Kidney epithelial cell (primary cell): Measurements from ENCODE around the gene SEMA3C. TPM values are rescaled to one million over a fixed set of nuclear protein-coding genes. Genes with fewer than 3 reads are reported as not detected.
A peak's percentile ranks its signal among the peaks of the same experiment; 100 is the strongest.

ENCODE experiments used
- DNase-seq: peaks from one replicate; pipeline ENCODE4 v3.0.0-alpha.2; 2010; ENCODE audit warnings: low read depth
- H3K27me3 ChIP-seq: 2 replicates; pipeline ENCODE4 v1.6.0; 2011; ENCODE audit warnings: low read length; ENCODE audit not compliant: control insufficient read depth, insufficient read depth
- H3K36me3 ChIP-seq: 2 replicates; pipeline ENCODE4 v1.5.1; 2011; ENCODE audit warnings: low read length; ENCODE audit not compliant: control insufficient read depth, insufficient read depth
- H3K4me3 ChIP-seq: 2 replicates; pipeline ENCODE4 v1.5.1; 2011; ENCODE audit warnings: low read depth, mild to moderate bottlenecking, control low read depth, low read length
- total RNA-seq: library from RNA; depleted of rRNA; stranded (reverse); fragments of >200 nt; gene quantifications from 2 replicates; pipeline ENCODE4 v1.2.3, GENCODE V29; 2015
- TF ChIP-seq, protein P1 (sequence below): IDR thresholded peaks from 2 replicates; pipeline ENCODE4 v1.5.1; 2011; ENCODE audit warnings: mild to moderate bottlenecking, moderate library complexity, low read length, control low read depth, inconsistent platforms; ENCODE audit not compliant: insufficient read depth, poor library complexity, severe bottlenecking

SEMA3C gene
- total RNA-seq, 1 donor from 2014 or later, result 113 TPM

GRCh38 chr7:80732630-80733029 lies 186.2 kb downstream of the SEMA3C start:
- no peak overlapping the region for H3K4me3 ChIP-seq
- TF ChIP-seq, protein P1, sequence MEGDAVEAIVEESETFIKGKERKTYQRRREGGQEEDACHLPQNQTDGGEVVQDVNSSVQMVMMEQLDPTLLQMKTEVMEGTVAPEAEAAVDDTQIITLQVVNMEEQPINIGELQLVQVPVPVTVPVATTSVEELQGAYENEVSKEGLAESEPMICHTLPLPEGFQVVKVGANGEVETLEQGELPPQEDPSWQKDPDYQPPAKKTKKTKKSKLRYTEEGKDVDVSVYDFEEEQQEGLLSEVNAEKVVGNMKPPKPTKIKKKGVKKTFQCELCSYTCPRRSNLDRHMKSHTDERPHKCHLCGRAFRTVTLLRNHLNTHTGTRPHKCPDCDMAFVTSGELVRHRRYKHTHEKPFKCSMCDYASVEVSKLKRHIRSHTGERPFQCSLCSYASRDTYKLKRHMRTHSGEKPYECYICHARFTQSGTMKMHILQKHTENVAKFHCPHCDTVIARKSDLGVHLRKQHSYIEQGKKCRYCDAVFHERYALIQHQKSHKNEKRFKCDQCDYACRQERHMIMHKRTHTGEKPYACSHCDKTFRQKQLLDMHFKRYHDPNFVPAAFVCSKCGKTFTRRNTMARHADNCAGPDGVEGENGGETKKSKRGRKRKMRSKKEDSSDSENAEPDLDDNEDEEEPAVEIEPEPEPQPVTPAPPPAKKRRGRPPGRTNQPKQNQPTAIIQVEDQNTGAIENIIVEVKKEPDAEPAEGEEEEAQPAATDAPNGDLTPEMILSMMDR, result peak; percentile 19
- no peak for DNase-seq
- no peaks in the 10 kb centered on the region for H3K36me3 ChIP-seq
- H3K27me3 ChIP-seq, result no peaks in the 10 kb centered on the region

DNA sequence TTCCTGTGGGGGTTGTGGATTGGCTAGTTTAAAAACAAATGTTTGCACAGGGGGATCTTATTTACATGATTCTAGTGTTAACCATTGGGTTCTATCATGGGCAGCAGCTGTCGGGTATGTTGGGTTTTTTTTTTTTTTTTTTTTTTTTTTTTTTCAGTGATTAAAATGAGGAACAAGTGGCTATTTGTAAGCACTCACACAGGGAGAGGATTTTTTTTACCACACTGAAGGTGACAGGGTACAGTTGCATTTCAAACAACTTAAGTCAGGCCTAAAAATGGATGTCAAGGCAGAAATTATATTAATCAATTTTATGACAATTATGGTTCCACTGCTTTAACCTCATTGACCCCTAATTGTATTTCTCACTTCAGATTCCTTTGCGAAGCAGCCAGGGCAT lies 187.6 kb downstream of the SEMA3C start:
- DNase-seq, result no peak
- TF ChIP-seq, protein P1, result no peak
- no peaks in the 10 kb centered on the region for H3K36me3 ChIP-seq
- no peaks in the 10 kb centered on the region for H3K27me3 ChIP-seq
- H3K4me3 ChIP-seq, result no peak overlapping the region

- TF ChIP-seq, protein P1, result no peak
- no peaks in the 10 kb centered on the region for H3K27me3 ChIP-seq
- H3K4me3 ChIP-seq, result no peak overlapping the region
- DNase-seq, result no peak
- H3K36me3 ChIP-seq, result no peaks in the 10 kb centered on the region
Measured at GRCh38 chr7:80729591-80730320, 189.1 kb downstream of the SEMA3C start.

GRCh38 chr7:80726666-80727065 lies 192.2 kb downstream of the SEMA3C start:
- Histone ChIP-seq H3K27me3 (no peaks in the 10 kb centered on the region), H3K4me3 (no peak overlapping the region), H3K36me3 (no peaks in the 10 kb centered on the region)
- no peak for DNase-seq
- TF ChIP-seq, protein P1, result no peak

DNA sequence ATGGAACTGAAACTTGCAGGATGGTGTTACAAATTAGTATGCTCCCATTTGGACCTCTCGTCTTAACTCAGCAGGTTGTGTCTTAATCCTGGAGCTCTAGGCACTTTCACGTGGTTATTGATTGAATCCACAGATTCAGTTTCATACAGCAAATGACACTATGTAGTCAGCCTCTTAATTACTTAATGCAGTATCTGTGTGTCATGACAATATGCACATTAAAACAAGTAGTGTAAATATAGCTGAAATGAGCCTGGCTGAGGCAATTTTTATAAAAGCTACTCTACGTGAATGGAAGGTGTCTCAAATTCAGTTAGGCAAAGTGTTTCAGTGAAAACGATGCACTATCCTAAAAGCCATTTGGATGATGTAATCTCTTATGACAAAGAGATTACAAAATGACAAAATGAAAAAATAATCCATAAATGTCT lies 193.7 kb downstream of the SEMA3C start:
- DNase-seq, result no peak
- TF ChIP-seq, protein P1, result no peak
- no peak overlapping the region for H3K4me3 ChIP-seq
- no peaks in the 10 kb centered on the region for H3K36me3 ChIP-seq
- no peaks in the 10 kb centered on the region for H3K27me3 ChIP-seq

- Histone ChIP-seq H3K4me3 (no peak overlapping the region), H3K36me3 (no peaks in the 10 kb centered on the region)
- no peak for DNase-seq
Measured at GRCh38 chr7:80724249-80724871, 194.5 kb downstream of the SEMA3C start.

More at GRCh38 chr7:80724249-80724871, 194.5 kb downstream of the SEMA3C start:
- H3K27me3 ChIP-seq, result no peaks in the 10 kb centered on the region
- TF ChIP-seq, protein P1, result no peak
